Measurements from ENCODE around the gene ZNF699. TPM values are rescaled to one million over a fixed set of nuclear protein-coding genes. Genes with fewer than 3 reads are reported as not detected.
"Not testable (repeated sequence)": the region's sequence is repeated elsewhere in the genome, so short reads cannot be mapped to it uniquely, and the experiment has no call there.

Gene ZNF699
- total RNA-seq, 1 donor from 2014 or later = 3.0 TPM

DNA sequence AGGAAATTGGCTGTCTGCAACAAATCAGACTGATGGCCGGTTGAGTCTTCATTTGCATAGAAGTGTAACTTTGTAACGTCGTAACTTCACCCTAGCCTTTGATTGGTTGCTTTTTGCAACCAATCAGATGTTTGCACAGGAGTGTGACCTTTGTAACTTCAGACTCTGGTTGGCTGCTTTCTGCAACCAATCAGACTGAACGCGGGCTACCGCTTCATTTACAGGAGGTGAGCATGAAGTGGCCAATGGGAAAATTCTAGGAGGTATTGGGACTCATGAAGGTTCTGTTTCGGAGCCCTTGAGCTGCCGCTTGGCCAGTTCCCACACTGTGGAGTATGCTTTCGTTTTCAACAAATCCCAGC lies 13.9 kb upstream of the ZNF699 start:
- no peaks in the 10 kb centered on the region for H3K27me3 ChIP-seq (ENCODE audit: insufficient read depth, low read length)
- Mint-ChIP-seq H3K4me1 (ENCODE audit: low read depth, unreplicated experiment) (no peaks in the 10 kb centered on the region), H3K4me3 (ENCODE audit: unreplicated experiment) (peak overlapping the region; percentile 83), H3K27me3 (ENCODE audit: low read depth, unreplicated experiment) (no peaks in the 10 kb centered on the region), H3K36me3 (ENCODE audit: low read depth, unreplicated experiment) (peaks cover 2% of the 10 kb centered on the region), H3K9me3 (ENCODE audit: unreplicated experiment) (peaks cover 34% of the 10 kb centered on the region), H3K27ac (ENCODE audit: unreplicated experiment) (peak overlapping the region; percentile 47)
- peaks cover 5% of the 10 kb centered on the region for H3K4me1 ChIP-seq (ENCODE audit: insufficient read depth, low read length)
- peak overlapping the region; percentile 86 for H3K4me2 ChIP-seq (ENCODE audit: low read length)
- peaks cover 5% of the 10 kb centered on the region for H3K9me3 ChIP-seq (ENCODE audit: insufficient read depth, low read depth, low read length)
- peak overlapping the region; percentile 40 for H3K27ac ChIP-seq (ENCODE audit: low read depth, low read length)
- TF ChIP-seq CTCF (IDR thresholded peaks at IDR 0.05; ENCODE audit: insufficient read depth, low read depth, low read length) (no peak), EZH2 (IDR thresholded peaks at IDR 0.05; ENCODE audit: insufficient read depth, low read length) (no peak)
- H3K36me3 ChIP-seq (ENCODE audit: insufficient read depth, low read length) = no peaks in the 10 kb centered on the region
- H3K4me3 ChIP-seq (ENCODE audit: insufficient read depth, low read depth, low read length) = peak overlapping the region; percentile 69
- H3K79me2 ChIP-seq (ENCODE audit: insufficient read depth, low read length) = peaks cover 8% of the 10 kb centered on the region
- H3K9ac ChIP-seq (ENCODE audit: low read length) = peak overlapping the region; percentile 76
- no peaks in the 10 kb centered on the region for H4K20me1 ChIP-seq (ENCODE audit: insufficient read depth, low read length)
- peak overlapping the region; percentile 89 for H2AFZ ChIP-seq (ENCODE audit: low read depth, low read length)
- FAIRE-seq = no peak
- DNase-seq (ENCODE audit: low read depth) = peak; percentile 80

DNA sequence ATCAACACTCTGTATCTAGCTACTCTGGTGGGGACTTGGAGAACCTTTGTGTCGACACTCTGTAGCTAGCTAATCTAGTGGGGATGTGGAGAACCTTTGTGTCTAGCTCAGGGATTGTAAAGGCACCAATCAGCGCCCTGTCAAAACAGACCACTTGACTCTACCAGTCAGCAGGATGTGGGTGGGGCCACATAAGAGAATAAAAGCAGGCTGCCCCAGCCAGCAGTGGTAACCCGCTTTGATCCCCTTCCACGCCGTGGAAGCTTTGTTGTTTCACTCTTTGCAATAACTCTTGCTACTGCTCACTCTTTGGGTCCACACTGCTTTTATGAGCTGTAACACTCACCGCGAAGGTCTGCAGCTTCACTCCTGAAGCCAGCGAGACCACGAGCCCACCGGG lies 12.6 kb upstream of the ZNF699 start:
- not testable (repeated sequence) for H3K4me1 ChIP-seq (ENCODE audit: insufficient read depth, low read length); H2AFZ ChIP-seq (ENCODE audit: low read depth, low read length); H3K4me2 ChIP-seq (ENCODE audit: low read length); DNase-seq (ENCODE audit: low read depth); H3K4me3 Mint-ChIP-seq (ENCODE audit: unreplicated experiment); H3K27ac Mint-ChIP-seq (ENCODE audit: unreplicated experiment); H3K9ac ChIP-seq (ENCODE audit: low read length); H3K27ac ChIP-seq (ENCODE audit: low read depth, low read length); FAIRE-seq; H3K9me3 ChIP-seq (ENCODE audit: insufficient read depth, low read depth, low read length); H3K79me2 ChIP-seq (ENCODE audit: insufficient read depth, low read length); H3K4me1 Mint-ChIP-seq (ENCODE audit: low read depth, unreplicated experiment); H4K20me1 ChIP-seq (ENCODE audit: insufficient read depth, low read length); H3K4me3 ChIP-seq (ENCODE audit: insufficient read depth, low read depth, low read length); H3K27me3 Mint-ChIP-seq (ENCODE audit: low read depth, unreplicated experiment); H3K36me3 ChIP-seq (ENCODE audit: insufficient read depth, low read length); H3K27me3 ChIP-seq (ENCODE audit: insufficient read depth, low read length); H3K36me3 Mint-ChIP-seq (ENCODE audit: low read depth, unreplicated experiment)
- peaks cover 33% of the 10 kb centered on the region for H3K9me3 Mint-ChIP-seq (ENCODE audit: unreplicated experiment)

DNA sequence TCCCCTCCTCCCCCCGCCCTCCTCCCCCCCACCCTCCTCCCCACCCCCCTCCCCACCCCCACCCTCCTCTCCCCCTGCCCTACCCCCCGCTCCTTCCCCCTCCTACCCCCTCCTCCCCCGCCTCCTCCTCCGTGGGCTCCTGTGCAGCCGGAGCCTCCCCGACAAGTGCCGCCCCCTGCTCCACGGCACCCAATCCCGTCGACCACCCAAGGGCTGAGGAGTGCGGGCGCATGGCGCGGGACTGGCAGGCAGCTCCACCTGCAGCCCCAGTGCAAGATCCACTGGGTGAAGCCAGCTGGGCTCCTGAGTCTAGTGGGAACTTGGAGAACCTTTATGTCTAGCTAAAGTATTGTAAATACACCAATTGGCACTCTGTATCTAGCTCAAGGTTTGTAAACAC lies 12.1 kb upstream of the ZNF699 start:
- H2AFZ ChIP-seq (ENCODE audit: low read depth, low read length); H3K27me3 ChIP-seq (ENCODE audit: insufficient read depth, low read length); H3K36me3 Mint-ChIP-seq (ENCODE audit: low read depth, unreplicated experiment); H3K27ac Mint-ChIP-seq (ENCODE audit: unreplicated experiment); FAIRE-seq; DNase-seq (ENCODE audit: low read depth); H3K4me1 Mint-ChIP-seq (ENCODE audit: low read depth, unreplicated experiment); H3K27ac ChIP-seq (ENCODE audit: low read depth, low read length); H3K9ac ChIP-seq (ENCODE audit: low read length); H3K4me3 ChIP-seq (ENCODE audit: insufficient read depth, low read depth, low read length); H3K27me3 Mint-ChIP-seq (ENCODE audit: low read depth, unreplicated experiment); H3K36me3 ChIP-seq (ENCODE audit: insufficient read depth, low read length); H3K4me1 ChIP-seq (ENCODE audit: insufficient read depth, low read length); H3K4me2 ChIP-seq (ENCODE audit: low read length); H4K20me1 ChIP-seq (ENCODE audit: insufficient read depth, low read length); H3K79me2 ChIP-seq (ENCODE audit: insufficient read depth, low read length); H3K4me3 Mint-ChIP-seq (ENCODE audit: unreplicated experiment); H3K9me3 ChIP-seq (ENCODE audit: insufficient read depth, low read depth, low read length): not testable (repeated sequence)
- peaks cover 34% of the 10 kb centered on the region for H3K9me3 Mint-ChIP-seq (ENCODE audit: unreplicated experiment)

- H3K36me3 ChIP-seq (ENCODE audit: insufficient read depth, low read length) = no peaks in the 10 kb centered on the region
- DNase-seq (ENCODE audit: low read depth) (no peak), FAIRE-seq (no peak)
- Mint-ChIP-seq H3K4me3 (ENCODE audit: unreplicated experiment) (no peak overlapping the region), H3K4me1 (ENCODE audit: low read depth, unreplicated experiment) (no peaks in the 10 kb centered on the region), H3K27me3 (ENCODE audit: low read depth, unreplicated experiment) (no peaks in the 10 kb centered on the region), H3K9me3 (ENCODE audit: unreplicated experiment) (peaks cover 34% of the 10 kb centered on the region), H3K36me3 (ENCODE audit: low read depth, unreplicated experiment) (no peaks in the 10 kb centered on the region), H3K27ac (ENCODE audit: unreplicated experiment) (no peak overlapping the region)
- peaks cover 2% of the 10 kb centered on the region for H3K9me3 ChIP-seq (ENCODE audit: insufficient read depth, low read depth, low read length)
- no peak overlapping the region for H3K4me2 ChIP-seq (ENCODE audit: low read length)
- no peaks in the 10 kb centered on the region for H4K20me1 ChIP-seq (ENCODE audit: insufficient read depth, low read length)
- no peak for TF ChIP-seq CTCF (IDR thresholded peaks at IDR 0.05; ENCODE audit: insufficient read depth, low read depth, low read length)
- TF ChIP-seq EZH2 (IDR thresholded peaks at IDR 0.05; ENCODE audit: insufficient read depth, low read length) = no peak
- H3K27me3 ChIP-seq (ENCODE audit: insufficient read depth, low read length) = no peaks in the 10 kb centered on the region
- no peak overlapping the region for H3K27ac ChIP-seq (ENCODE audit: low read depth, low read length)
- peaks cover 8% of the 10 kb centered on the region for H3K79me2 ChIP-seq (ENCODE audit: insufficient read depth, low read length)
- no peak overlapping the region for H2AFZ ChIP-seq (ENCODE audit: low read depth, low read length)
- peaks cover 5% of the 10 kb centered on the region for H3K4me1 ChIP-seq (ENCODE audit: insufficient read depth, low read length)
- no peak overlapping the region for H3K9ac ChIP-seq (ENCODE audit: low read length)
- H3K4me3 ChIP-seq (ENCODE audit: insufficient read depth, low read depth, low read length) = no peak overlapping the region
These were observed 11.7 kb upstream of the ZNF699 start for GRCh38 chr19:9321338-9321737.

Measured in astrocyte (in vitro differentiated cells and primary cell).